ENCODE measurements around the gene NUDT19. TPM values are rescaled to one million over a fixed set of nuclear protein-coding genes. Genes with fewer than 3 reads are reported as not detected.
A peak's percentile ranks its signal among the peaks of the same experiment; 100 is the strongest.

Gene NUDT19
- total and polyA plus RNA-seq, 9 of the 15 experiments (the other 6 are each of a cell fraction or from before 2014, with no cell fraction given): 9.6 to 38.6 (median 14.4) TPM

DNA sequence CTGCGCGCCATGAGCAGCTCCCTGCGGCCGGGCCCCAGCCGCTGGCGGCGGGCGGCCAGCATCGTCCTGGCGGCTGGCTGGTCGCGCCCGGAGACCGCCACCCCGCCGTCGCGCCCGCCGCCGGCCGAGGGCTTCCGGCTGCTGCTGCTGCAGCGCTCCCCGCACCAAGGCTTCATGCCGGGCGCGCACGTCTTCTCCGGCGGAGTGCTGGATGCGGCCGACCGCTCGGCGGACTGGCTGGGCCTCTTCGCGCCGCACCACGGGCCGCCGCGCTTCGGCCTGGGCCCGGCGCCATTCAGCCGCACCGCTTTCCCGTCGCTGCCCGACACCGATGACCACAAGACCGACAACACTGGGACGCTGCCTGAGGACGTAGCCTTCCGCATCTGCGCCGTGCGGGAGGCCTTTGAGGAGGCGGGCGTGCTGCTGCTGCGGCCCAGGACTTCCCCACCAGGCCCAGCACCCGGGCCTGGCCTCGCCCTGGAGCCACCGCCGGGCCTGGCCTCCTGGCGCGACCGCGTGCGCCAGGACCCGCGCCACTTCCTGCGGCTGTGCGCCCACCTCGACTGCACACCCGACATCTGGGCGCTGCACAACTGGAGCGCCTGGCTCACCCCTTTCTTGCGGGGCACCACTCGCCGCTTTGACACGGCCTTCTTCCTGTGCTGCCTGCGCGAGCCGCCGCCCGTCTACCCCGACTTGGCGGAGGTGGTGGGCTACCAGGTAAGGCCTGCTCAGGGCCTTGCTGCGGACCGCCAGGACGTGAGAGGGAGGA, 518 bp downstream of the NUDT19 start (continued):
- TF ChIP-seq, protein P1, sequence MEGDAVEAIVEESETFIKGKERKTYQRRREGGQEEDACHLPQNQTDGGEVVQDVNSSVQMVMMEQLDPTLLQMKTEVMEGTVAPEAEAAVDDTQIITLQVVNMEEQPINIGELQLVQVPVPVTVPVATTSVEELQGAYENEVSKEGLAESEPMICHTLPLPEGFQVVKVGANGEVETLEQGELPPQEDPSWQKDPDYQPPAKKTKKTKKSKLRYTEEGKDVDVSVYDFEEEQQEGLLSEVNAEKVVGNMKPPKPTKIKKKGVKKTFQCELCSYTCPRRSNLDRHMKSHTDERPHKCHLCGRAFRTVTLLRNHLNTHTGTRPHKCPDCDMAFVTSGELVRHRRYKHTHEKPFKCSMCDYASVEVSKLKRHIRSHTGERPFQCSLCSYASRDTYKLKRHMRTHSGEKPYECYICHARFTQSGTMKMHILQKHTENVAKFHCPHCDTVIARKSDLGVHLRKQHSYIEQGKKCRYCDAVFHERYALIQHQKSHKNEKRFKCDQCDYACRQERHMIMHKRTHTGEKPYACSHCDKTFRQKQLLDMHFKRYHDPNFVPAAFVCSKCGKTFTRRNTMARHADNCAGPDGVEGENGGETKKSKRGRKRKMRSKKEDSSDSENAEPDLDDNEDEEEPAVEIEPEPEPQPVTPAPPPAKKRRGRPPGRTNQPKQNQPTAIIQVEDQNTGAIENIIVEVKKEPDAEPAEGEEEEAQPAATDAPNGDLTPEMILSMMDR (IDR thresholded peaks at IDR 0.05 in 2 of 3, conservative IDR thresholded peaks at IDR 0.05 in 1 of 3; ENCODE audit: insufficient read depth in 2 of 3, low read depth in 1 of 3, low read length in 3 of 3): no peak
- peak; percentile 87 for TF ChIP-seq MAX (CRISPR knock-in tag; IDR thresholded peaks at IDR 0.05)
- peak; percentile 93 for TF ChIP-seq L3MBTL2 (IDR thresholded peaks at IDR 0.05)
- TF ChIP-seq BRD4 (IDR thresholded peaks at IDR 0.05): no peak
- no peak for TF ChIP-seq ARID3A (IDR thresholded peaks at IDR 0.05; ENCODE audit: borderline replicate concordance, low read depth, low read length)
- no peak for TF ChIP-seq ZBTB9 (CRISPR knock-in tag; IDR thresholded peaks at IDR 0.05)
- TF ChIP-seq ZNF316 (IDR thresholded peaks at IDR 0.05): no peak
- no peak for TF ChIP-seq ZNF140 (CRISPR knock-in tag; IDR thresholded peaks at IDR 0.05)
- no peak for TF ChIP-seq KHSRP (IDR thresholded peaks at IDR 0.05)
- no peak for TF ChIP-seq ZNF174 (CRISPR knock-in tag; IDR thresholded peaks at IDR 0.05)
- TF ChIP-seq TBL1XR1 (IDR thresholded peaks at IDR 0.05; ENCODE audit: low read length in 2 of 2): no peak
- TF ChIP-seq FOXM1 (IDR thresholded peaks at IDR 0.05; ENCODE audit: low read depth): no peak
- no peak for TF ChIP-seq FOXM1 (CRISPR knock-in tag; IDR thresholded peaks at IDR 0.05; ENCODE audit: low read depth)
- TF ChIP-seq NCOA6 (IDR thresholded peaks at IDR 0.05): no peak
- TF ChIP-seq MAFG (tag; conservative IDR thresholded peaks at IDR 0.05): no peak
- TF ChIP-seq NR2C2 (CRISPR knock-in tag; IDR thresholded peaks at IDR 0.05): peak; percentile 40; the same call in 1 of the 2 replicates
- TF ChIP-seq NR2C2 (tag; IDR thresholded peaks at IDR 0.05): peak; percentile 49; the same call in 1 of the 2 replicates
- TF ChIP-seq ZNF77 (CRISPR knock-in tag; IDR thresholded peaks at IDR 0.05): no peak
- no peak for TF ChIP-seq ZNF165 (CRISPR knock-in tag; IDR thresholded peaks at IDR 0.05; ENCODE audit: borderline replicate concordance)
- no peak for TF ChIP-seq ZNF785 (CRISPR knock-in tag; IDR thresholded peaks at IDR 0.05)
- TF ChIP-seq ATF2 (CRISPR knock-in tag; IDR thresholded peaks at IDR 0.05): 0 out of 2 replicates have a peak, but pooled peaks have one; percentile 56
- TF ChIP-seq, protein P2, sequence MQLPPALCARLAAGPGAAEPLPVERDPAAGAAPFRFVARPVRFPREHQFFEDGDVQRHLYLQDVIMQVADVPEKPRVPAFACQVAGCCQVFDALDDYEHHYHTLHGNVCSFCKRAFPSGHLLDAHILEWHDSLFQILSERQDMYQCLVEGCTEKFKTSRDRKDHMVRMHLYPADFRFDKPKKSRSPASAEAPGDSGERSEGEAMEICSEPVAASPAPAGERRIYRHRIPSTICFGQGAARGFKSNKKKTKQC (CRISPR knock-in tag; IDR thresholded peaks at IDR 0.05): peak; percentile 37; the same call in 1 of the 2 replicates
- no peak for TF ChIP-seq NR2F6 (CRISPR knock-in tag; IDR thresholded peaks at IDR 0.05)
- TF ChIP-seq MCM3 (IDR thresholded peaks at IDR 0.05): no peak

Data from K562 (cell line).